GM23338 (cell line): ENCODE results near the gene HTN1. TPM values are rescaled to one million over a fixed set of nuclear protein-coding genes. Genes with fewer than 3 reads are reported as not detected.
"Not testable (repeated sequence)": the region's sequence is repeated elsewhere in the genome, so short reads cannot be mapped to it uniquely, and the experiment has no call there.

Source experiments
- ATAC-seq: fragments of 200-7000 bp; cut with Tn5 transposase; 3 replicates; pipeline ENCODE4 v1.9.1; 2020
- DNase-seq: peaks from one replicate; pipeline ENCODE4 v3.0.0-alpha.2; 2015; ENCODE audit warnings: low spot score
- H2AFZ ChIP-seq: fragments of 200-600 bp; sonication (generic); 2 replicates; pipeline ENCODE4 v1.8.0; 2016; ENCODE audit warnings: antibody characterized with exemption, mild to moderate bottlenecking, moderate library complexity
- H3F3A ChIP-seq: fragments of 200-600 bp; sonication (generic); replicated peaks from 2 replicates; pipeline ENCODE4 v1.8.0; 2017; ENCODE audit warnings: antibody characterized with exemption, mixed run types, low read depth
- H3K27ac ChIP-seq: fragments of 200-600 bp; sonication (generic); 2 replicates; pipeline ENCODE4 v1.6.1; 2016; ENCODE audit warnings: low read depth
- H3K27me3 ChIP-seq: fragments of 200-600 bp; sonication (generic); 2 replicates; pipeline ENCODE4 v1.8.0; 2016; ENCODE audit warnings: mild to moderate bottlenecking, mixed run types, moderate library complexity; ENCODE audit not compliant: insufficient read depth
- H3K36me3 ChIP-seq: fragments of 200-600 bp; sonication (generic); 2 replicates; pipeline ENCODE4 v1.8.0; 2016; ENCODE audit warnings: mild to moderate bottlenecking; ENCODE audit not compliant: insufficient read depth
- H3K4me1 ChIP-seq: fragments of 200-600 bp; sonication (generic); 2 replicates; pipeline ENCODE4 v1.8.0; 2016; ENCODE audit warnings: mild to moderate bottlenecking, moderate library complexity; ENCODE audit not compliant: insufficient read depth
- H3K4me2 ChIP-seq: fragments of 200-600 bp; sonication (generic); 2 replicates; pipeline ENCODE4 v1.7.1; 2017; ENCODE audit warnings: mixed run types
- H3K4me3 ChIP-seq: fragments of 200-600 bp; sonication (generic); 2 replicates; pipeline ENCODE4 v1.6.1; 2016; ENCODE audit warnings: mixed run types
- H3K79me2 ChIP-seq: fragments of 200-600 bp; sonication (generic); replicated peaks from 2 replicates; pipeline ENCODE4 v1.8.0; 2017; ENCODE audit warnings: mild to moderate bottlenecking; ENCODE audit not compliant: insufficient read depth
- H3K9me2 ChIP-seq: fragments of 200-600 bp; sonication (generic); 2 replicates; pipeline ENCODE4 v1.8.0; 2017; ENCODE audit not compliant: insufficient read depth
- H4K20me1 ChIP-seq: fragments of 200-600 bp; sonication (generic); replicated peaks from 2 replicates; pipeline ENCODE4 v1.8.0; 2017; ENCODE audit warnings: mild to moderate bottlenecking; ENCODE audit not compliant: insufficient read depth
- H3K27ac Mint-ChIP-seq: 2 replicates; pipeline ENCODE4 v1.8.0; 2020; ENCODE audit warnings: inconsistent platforms, mild to moderate bottlenecking, moderate library complexity, mixed read lengths
- H3K27me3 Mint-ChIP-seq: 3 replicates; pipeline ENCODE4 v1.8.0; 2022; ENCODE audit warnings: low read depth, mild to moderate bottlenecking, moderate library complexity, mixed read lengths, inconsistent platforms; ENCODE audit not compliant: insufficient read depth, poor library complexity
- H3K36me3 Mint-ChIP-seq: 3 replicates; pipeline ENCODE4 v1.8.0; 2021; ENCODE audit warnings: low read depth, mild to moderate bottlenecking, inconsistent platforms, moderate library complexity, mixed read lengths
- H3K4me1 Mint-ChIP-seq: 3 replicates; pipeline ENCODE4 v1.8.0; 2020; ENCODE audit warnings: mild to moderate bottlenecking, inconsistent platforms, mixed read lengths
- H3K4me3 Mint-ChIP-seq: 3 replicates; pipeline ENCODE4 v1.8.0; 2021; ENCODE audit warnings: moderate library complexity, mild to moderate bottlenecking, inconsistent platforms, mixed read lengths
- H3K9me3 Mint-ChIP-seq: 3 replicates; pipeline ENCODE4 v1.8.0; 2020; ENCODE audit warnings: moderate library complexity, mild to moderate bottlenecking, inconsistent platforms, mixed read lengths
- CREB1 ChIP-seq: fragments of 250-450 bp; sonication (Bioruptor Pico); IDR thresholded peaks from 2 replicates; pipeline ENCODE4 v1.5.0; 2020; ENCODE audit warnings: low read depth, mild to moderate bottlenecking, moderate library complexity
- CTCF ChIP-seq, 2 experiments: fragments of 200-600 bp in 1 of 2; sonication (generic) in 1 of 2; conservative IDR thresholded peaks; 2 replicates each; pipeline versions ENCODE4 v1.5.1 to v1.6.1; 2016 to 2017; ENCODE audit warnings: antibody characterized with exemption in 2 of 2, low read depth in 2 of 2, mild to moderate bottlenecking in 2 of 2, moderate library complexity in 1 of 2
- EZH2 ChIP-seq: fragments of 200-600 bp; sonication (generic); IDR thresholded peaks from one replicate; pipeline ENCODE4 v1.8.0; 2017; ENCODE audit warnings: antibody characterized with exemption, mild to moderate bottlenecking, low read depth; ENCODE audit not compliant: unreplicated experiment
- EZH2phosphoT487 ChIP-seq: fragments of 200-600 bp; sonication (generic); IDR thresholded peaks from one replicate; pipeline ENCODE4 v1.8.1; 2018; ENCODE audit warnings: antibody characterized with exemption; ENCODE audit not compliant: unreplicated experiment
- JUNB ChIP-seq: IDR thresholded peaks from one replicate; pipeline ENCODE4 v1.6.1; 2016; ENCODE audit warnings: antibody characterized with exemption; ENCODE audit not compliant: unreplicated experiment
- NANOG ChIP-seq: IDR thresholded peaks from 2 replicates; pipeline ENCODE4 v1.6.1; 2016; ENCODE audit warnings: antibody characterized with exemption, borderline replicate concordance
- POLR2AphosphoS5 ChIP-seq: IDR thresholded peaks from 2 replicates; pipeline ENCODE4 v1.6.1; 2016; ENCODE audit warnings: antibody characterized with exemption, low read depth
- STAT1 ChIP-seq: IDR thresholded peaks from one replicate; pipeline ENCODE4 v1.6.1; 2016; ENCODE audit warnings: antibody characterized with exemption; ENCODE audit not compliant: unreplicated experiment
- ZNF114 ChIP-seq: fragments of 250-450 bp; sonication (Bioruptor Pico); IDR thresholded peaks from 2 replicates; pipeline ENCODE4 v1.5.0; 2020; ENCODE audit warnings: mild to moderate bottlenecking, moderate library complexity
- ZNF331 ChIP-seq: fragments of 250-450 bp; sonication (Bioruptor Pico); IDR thresholded peaks from 2 replicates; pipeline ENCODE4 v1.5.0; 2020; ENCODE audit warnings: low read depth, mild to moderate bottlenecking, moderate library complexity
- polyA plus RNA-seq: library from polyadenylated mRNA; unstranded; fragments of >200 nt; fragmentation: Nextera tagmentation; extraction: Ambion mirVana; gene quantifications from 2 replicates; pipeline ENCODE4 v1.2.1, GENCODE V29; 2016
- total RNA-seq: library from RNA; depleted of rRNA; stranded (reverse); fragments of >200 nt; shearing (Covaris generic); gene quantifications from 2 replicates; pipeline ENCODE4 v1.2.3, GENCODE V29; 2014
- TF ChIP-seq, protein P1 (sequence below): IDR thresholded peaks from one replicate; pipeline ENCODE4 v1.6.1; 2018; ENCODE audit warnings: antibody characterized with exemption; ENCODE audit not compliant: unreplicated experiment
- TF ChIP-seq, protein P2 (sequence below): IDR thresholded peaks from 2 replicates; pipeline ENCODE4 v1.6.1; 2016; ENCODE audit warnings: antibody characterized with exemption

Gene HTN1
- total and polyA plus RNA-seq, 2 experiments from 2014 or later: not detected

DNA sequence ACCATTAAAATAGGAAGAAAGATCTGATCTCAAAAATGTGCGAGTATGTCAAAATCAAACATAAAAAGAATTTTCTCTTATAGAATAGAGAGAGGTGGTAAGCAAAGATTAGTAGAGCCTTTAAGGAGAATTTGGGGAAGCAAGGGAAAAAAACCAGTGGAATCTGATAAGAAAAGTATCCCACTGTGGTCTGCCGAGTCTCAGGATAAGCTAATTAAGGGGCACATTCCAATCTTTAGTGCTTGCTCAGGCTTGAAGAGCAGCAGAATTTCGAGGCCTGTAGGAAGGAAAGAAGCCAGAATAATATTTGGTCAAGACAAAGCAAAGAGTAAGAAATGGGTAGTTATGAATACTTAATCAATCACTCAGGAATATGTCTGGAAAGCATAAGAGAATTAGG lies 41.5 kb upstream of the HTN1 start (continued):
- no peak for TF ChIP-seq POLR2AphosphoS5
- TF ChIP-seq CTCF (conservative IDR thresholded peaks at IDR 0.05; ENCODE audit: low read depth in 2 of 2): no peak
- no peak for TF ChIP-seq EZH2
- no peak for TF ChIP-seq NANOG
- TF ChIP-seq, protein P1, sequence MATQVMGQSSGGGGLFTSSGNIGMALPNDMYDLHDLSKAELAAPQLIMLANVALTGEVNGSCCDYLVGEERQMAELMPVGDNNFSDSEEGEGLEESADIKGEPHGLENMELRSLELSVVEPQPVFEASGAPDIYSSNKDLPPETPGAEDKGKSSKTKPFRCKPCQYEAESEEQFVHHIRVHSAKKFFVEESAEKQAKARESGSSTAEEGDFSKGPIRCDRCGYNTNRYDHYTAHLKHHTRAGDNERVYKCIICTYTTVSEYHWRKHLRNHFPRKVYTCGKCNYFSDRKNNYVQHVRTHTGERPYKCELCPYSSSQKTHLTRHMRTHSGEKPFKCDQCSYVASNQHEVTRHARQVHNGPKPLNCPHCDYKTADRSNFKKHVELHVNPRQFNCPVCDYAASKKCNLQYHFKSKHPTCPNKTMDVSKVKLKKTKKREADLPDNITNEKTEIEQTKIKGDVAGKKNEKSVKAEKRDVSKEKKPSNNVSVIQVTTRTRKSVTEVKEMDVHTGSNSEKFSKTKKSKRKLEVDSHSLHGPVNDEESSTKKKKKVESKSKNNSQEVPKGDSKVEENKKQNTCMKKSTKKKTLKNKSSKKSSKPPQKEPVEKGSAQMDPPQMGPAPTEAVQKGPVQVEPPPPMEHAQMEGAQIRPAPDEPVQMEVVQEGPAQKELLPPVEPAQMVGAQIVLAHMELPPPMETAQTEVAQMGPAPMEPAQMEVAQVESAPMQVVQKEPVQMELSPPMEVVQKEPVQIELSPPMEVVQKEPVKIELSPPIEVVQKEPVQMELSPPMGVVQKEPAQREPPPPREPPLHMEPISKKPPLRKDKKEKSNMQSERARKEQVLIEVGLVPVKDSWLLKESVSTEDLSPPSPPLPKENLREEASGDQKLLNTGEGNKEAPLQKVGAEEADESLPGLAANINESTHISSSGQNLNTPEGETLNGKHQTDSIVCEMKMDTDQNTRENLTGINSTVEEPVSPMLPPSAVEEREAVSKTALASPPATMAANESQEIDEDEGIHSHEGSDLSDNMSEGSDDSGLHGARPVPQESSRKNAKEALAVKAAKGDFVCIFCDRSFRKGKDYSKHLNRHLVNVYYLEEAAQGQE: no peak
- no peak for TF ChIP-seq EZH2phosphoT487
- TF ChIP-seq CREB1 (CRISPR knock-in tag): no peak

GRCh38 chr4:70019006-70019405 lies 31.2 kb upstream of the HTN1 start:
- H3K4me2 ChIP-seq: peak overlapping the region; percentile 26; the same call in 1 of the 2 replicates
- H3K79me2 ChIP-seq, H3K27ac ChIP-seq, H3K36me3 Mint-ChIP-seq, ATAC-seq, H3K4me1 Mint-ChIP-seq, DNase-seq, H3K27me3 Mint-ChIP-seq, H4K20me1 ChIP-seq, H3K4me3 ChIP-seq, H3K4me3 Mint-ChIP-seq, H2AFZ ChIP-seq, H3K9me2 ChIP-seq, H3F3A ChIP-seq, H3K36me3 ChIP-seq, H3K27ac Mint-ChIP-seq, H3K27me3 ChIP-seq, H3K4me1 ChIP-seq: not testable (repeated sequence)
- H3K9me3 Mint-ChIP-seq: peaks cover 13% of the 10 kb centered on the region; the same call in 2 of the 3 replicates

DNA sequence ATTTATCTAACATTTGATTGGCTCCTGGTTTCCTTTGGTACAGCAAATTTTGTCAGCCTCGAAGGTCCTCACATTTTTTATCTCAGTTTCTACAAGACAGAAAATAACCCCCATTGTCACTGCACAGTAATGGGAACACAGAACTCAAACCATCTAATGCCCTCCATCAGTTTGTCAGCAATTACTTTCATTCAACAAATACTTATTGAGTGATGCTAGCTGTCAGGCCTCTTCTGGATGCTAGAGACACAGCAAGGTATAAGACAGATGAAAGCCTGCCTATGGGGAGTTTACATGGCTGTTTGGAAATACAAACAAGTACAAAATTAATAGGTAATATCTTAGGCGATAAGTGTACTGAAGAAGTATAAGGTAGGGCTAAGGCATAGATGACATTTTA lies 27.0 kb upstream of the HTN1 start:
- peaks cover 5% of the 10 kb centered on the region; the same call in 1 of the 3 replicates for H3K9me3 Mint-ChIP-seq
- Histone ChIP-seq H4K20me1 (no peaks in the 10 kb centered on the region), H3K79me2 (no peaks in the 10 kb centered on the region), H3F3A (no peaks in the 10 kb centered on the region), H3K4me1 (no peaks in the 10 kb centered on the region), H3K27ac (no peak overlapping the region), H3K4me2 (no peak overlapping the region), H3K36me3 (no peaks in the 10 kb centered on the region), H2AFZ (no peak overlapping the region), H3K4me3 (no peak overlapping the region), H3K27me3 (no peaks in the 10 kb centered on the region), H3K9me2 (no peaks in the 10 kb centered on the region)
- H3K27ac Mint-ChIP-seq: no peak overlapping the region; the same call in 1 of the 2 replicates
- no peak for DNase-seq
- ATAC-seq: no peak
- peaks cover 3% of the 10 kb centered on the region; the same call in 2 of the 3 replicates for H3K4me1 Mint-ChIP-seq
- H3K27me3 Mint-ChIP-seq: no peaks in the 10 kb centered on the region
- no peak overlapping the region for H3K4me3 Mint-ChIP-seq
- H3K36me3 Mint-ChIP-seq: no peaks in the 10 kb centered on the region
- TF ChIP-seq NANOG: no peak
- TF ChIP-seq ZNF114 (CRISPR knock-in tag): no peak
- TF ChIP-seq, protein P1: no peak
- no peak for TF ChIP-seq ZNF331 (CRISPR knock-in tag)
- no peak for TF ChIP-seq EZH2
- TF ChIP-seq STAT1: no peak
- TF ChIP-seq EZH2phosphoT487: no peak
- TF ChIP-seq, protein P2, sequence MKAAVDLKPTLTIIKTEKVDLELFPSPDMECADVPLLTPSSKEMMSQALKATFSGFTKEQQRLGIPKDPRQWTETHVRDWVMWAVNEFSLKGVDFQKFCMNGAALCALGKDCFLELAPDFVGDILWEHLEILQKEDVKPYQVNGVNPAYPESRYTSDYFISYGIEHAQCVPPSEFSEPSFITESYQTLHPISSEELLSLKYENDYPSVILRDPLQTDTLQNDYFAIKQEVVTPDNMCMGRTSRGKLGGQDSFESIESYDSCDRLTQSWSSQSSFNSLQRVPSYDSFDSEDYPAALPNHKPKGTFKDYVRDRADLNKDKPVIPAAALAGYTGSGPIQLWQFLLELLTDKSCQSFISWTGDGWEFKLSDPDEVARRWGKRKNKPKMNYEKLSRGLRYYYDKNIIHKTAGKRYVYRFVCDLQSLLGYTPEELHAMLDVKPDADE: no peak
- TF ChIP-seq JUNB: no peak
